B cell (primary cell): ENCODE results near the gene TRPT1. TPM values are rescaled to one million over a fixed set of nuclear protein-coding genes. Genes with fewer than 3 reads are reported as not detected.

Source experiments
- ATAC-seq: fragments of 200-7000 bp; cut with Tn5 transposase; one replicate; pipeline ENCODE4 v1.10.0; 2021; ENCODE audit warnings: low read depth, mild to moderate bottlenecking, moderate number of reproducible peaks, moderate library complexity
- CTCF ChIA-PET: fragments of 350-600 bp; sonication (Branson Sonifier 250); formaldehyde crosslinking; loops from one replicate; lab custom pipeline; 2021; ENCODE audit warnings: antibody characterized with exemption, inconsistent platforms; lab: Charles Lee
- POLR2A ChIA-PET: fragments of 350-600 bp; sonication (Branson Sonifier 250); formaldehyde crosslinking; loops from one replicate; lab custom pipeline; 2021; ENCODE audit warnings: antibody characterized with exemption; lab: Charles Lee
- DNase-seq: peaks from one replicate; pipeline ENCODE4 v3.0.0; 2013
- H2AFZ ChIP-seq: 2 replicates; pipeline ENCODE4 v1.6.1; 2012; ENCODE audit warnings: mild to moderate bottlenecking, low read depth, low read length; ENCODE audit not compliant: insufficient read depth, poor library complexity, severe bottlenecking
- H3K27ac ChIP-seq, 2 donors: 1 replicate in 1 of 2; 2 replicates in 1 of 2; pipeline ENCODE4 v1.5.1; 2012 to 2013; ENCODE audit warnings: low read length in 2 of 2, mild to moderate bottlenecking in 2 of 2, moderate library complexity in 1 of 2
- H3K27me3 ChIP-seq, 4 experiments: fragments of 200-600 bp in 1 of 4; sonication (generic) in 1 of 4; replicated peaks in 1 of 4; 1 replicate in 2 of 4; 2 replicates in 2 of 4; pipeline versions ENCODE4 v1.6.1 to v1.7.0; 2013 to 2016; ENCODE audit warnings: low read length in 3 of 4, mild to moderate bottlenecking in 2 of 4, mixed read lengths in 1 of 4, moderate library complexity in 1 of 4; ENCODE audit not compliant: insufficient read depth in 4 of 4, control insufficient read depth in 3 of 4; ENCODE audit errors: control extremely low read depth in 1 of 4
- H3K36me3 ChIP-seq, 2 experiments: replicated peaks in 1 of 2; 1 replicate in 1 of 2; 2 replicates in 1 of 2; pipeline versions ENCODE4 v1.6.1 to v1.7.1; 2013; ENCODE audit warnings: low read length in 1 of 2; ENCODE audit not compliant: insufficient read depth in 2 of 2, control insufficient read depth in 1 of 2; ENCODE audit errors: control extremely low read depth in 1 of 2, extremely low read depth in 1 of 2
- H3K4me1 ChIP-seq, 2 donors: fragments of 200-600 bp in 1 of 2; sonication (generic) in 1 of 2; 1 replicate in 1 of 2; 2 replicates in 1 of 2; pipeline versions ENCODE4 v1.5.1 to v1.6.1; 2013 to 2017; ENCODE audit warnings: low read length in 2 of 2; ENCODE audit not compliant: control insufficient read depth in 2 of 2, insufficient read depth in 2 of 2
- H3K4me2 ChIP-seq: replicated peaks from 2 replicates; pipeline ENCODE3; 2012; ENCODE audit warnings: mild to moderate bottlenecking, low read depth, low read length; ENCODE audit not compliant: poor library complexity, severe bottlenecking
- H3K4me3 ChIP-seq, 5 experiments: fragments of 200-600 bp in 1 of 5; sonication (generic) in 1 of 5; 1 replicate in 3 of 5; 2 replicates in 2 of 5; pipeline versions ENCODE4 v1.5.1 to v1.7.0; 2011 to 2016; ENCODE audit warnings: low read length in 4 of 5, mild to moderate bottlenecking in 4 of 5, low read depth in 2 of 5, control low read depth in 1 of 5, moderate library complexity in 1 of 5; ENCODE audit not compliant: insufficient read depth in 1 of 5; ENCODE audit errors: control extremely low read depth in 1 of 5, extremely low read depth in 1 of 5
- H3K79me2 ChIP-seq: fragments of 200-600 bp; sonication (generic); one replicate; pipeline ENCODE4 v1.6.0; 2016; ENCODE audit warnings: low read length; ENCODE audit not compliant: control insufficient read depth, insufficient read depth
- H3K9ac ChIP-seq: fragments of 200-600 bp; sonication (generic); 2 replicates; pipeline ENCODE4 v1.6.1; 2017; ENCODE audit warnings: mild to moderate bottlenecking, low read length, moderate library complexity
- H3K9me3 ChIP-seq, 3 donors: one replicate each; pipeline versions ENCODE4 v1.6.1 to v1.7.1; 2013; ENCODE audit warnings: low read length in 2 of 3; ENCODE audit not compliant: control insufficient read depth in 2 of 3, insufficient read depth in 1 of 3; ENCODE audit errors: control extremely low read depth in 1 of 3
- H4K20me1 ChIP-seq: 2 replicates; pipeline ENCODE4 v1.6.0; 2012; ENCODE audit warnings: mild to moderate bottlenecking, low read length; ENCODE audit not compliant: insufficient read depth, control insufficient read depth, poor library complexity, severe bottlenecking
- H3K27ac Mint-ChIP-seq: one replicate; pipeline ENCODE4 v1.8.0; 2021; ENCODE audit warnings: mixed read lengths
- H3K27me3 Mint-ChIP-seq: one replicate; pipeline ENCODE4 v1.8.0; 2021; ENCODE audit warnings: mixed read lengths
- H3K4me1 Mint-ChIP-seq: one replicate; pipeline ENCODE4 v1.8.0; 2021; ENCODE audit warnings: mixed read lengths
- H3K4me3 Mint-ChIP-seq: one replicate; pipeline ENCODE4 v1.8.0; 2021; ENCODE audit warnings: mixed read lengths
- H3K9me3 Mint-ChIP-seq: one replicate; pipeline ENCODE4 v1.8.0; 2022; ENCODE audit warnings: mixed read lengths; ENCODE audit not compliant: insufficient read depth
- EZH2 ChIP-seq: IDR thresholded peaks from 2 replicates; pipeline ENCODE4 v1.6.1; 2012; ENCODE audit warnings: borderline replicate concordance, low read depth, mild to moderate bottlenecking, moderate library complexity, low read length; ENCODE audit not compliant: insufficient read depth, poor library complexity, severe bottlenecking
- WGBS: methylation state at CpG from one replicate; pipeline ENCODE4 v1.1.5; 2013; ENCODE audit warnings: missing lambda C conversion rate; ENCODE audit not compliant: insufficient coverage; 5-methylcytosine and 5-hydroxymethylcytosine counted together
- intact Hi-C: fragments of 100-400 bp; cut with micrococcal nuclease; formaldehyde crosslinking; loops from one replicate; pipeline ENCODE4 v1.10.0; 2022
- polyA plus RNA-seq: library from polyadenylated mRNA; depleted of rRNA; stranded (reverse); fragments of >200 nt; gene quantifications from 2 replicates; pipeline ENCODE4 v1.2.3, GENCODE V29; 2012
- total RNA-seq, 2 donors: library from RNA; stranded (reverse); fragments of 120-200 nt in 1 of 2; gene quantifications; 1 replicate in 1 of 2; 2 replicates in 1 of 2; pipeline versions ENCODE4 v1.2.3 to v1.2.4, GENCODE V29; 2013 to 2022
- TF ChIP-seq, protein P1 (sequence below): fragments of 200-600 bp; IDR thresholded peaks from one replicate; pipeline ENCODE4 v1.8.0; 2022; ENCODE audit warnings: antibody characterized with exemption, mild to moderate bottlenecking

TRPT1 gene
- total and polyA plus RNA-seq, 2 donors (not counting 1 experiment from before 2014, with no cell fraction given), result 59.6 to 145 TPM

- Mint-ChIP-seq H3K9me3 (no peaks in the 10 kb centered on the region), H3K4me3 (no peak overlapping the region), H3K4me1 (peaks cover 15% of the 10 kb centered on the region), H3K27ac (no peak overlapping the region), H3K27me3 (no peaks in the 10 kb centered on the region)
- Histone ChIP-seq H4K20me1 (peaks cover 30% of the 10 kb centered on the region), H3K27ac (no peak overlapping the region), H3K9ac (no peak overlapping the region), H3K4me3 (no peak overlapping the region), H3K4me2 (no peak overlapping the region), H3K9me3 (no peaks in the 10 kb centered on the region), H3K4me1 (peaks cover 8 to 13% of the 10 kb centered on the region in 2 donors), H3K27me3 (no peaks in the 10 kb centered on the region), H3K79me2 (peaks cover 30% of the 10 kb centered on the region), H3K36me3 (peaks cover 0 to 56% of the 10 kb centered on the region in 2 experiments), H2AFZ (no peak overlapping the region)
- TF ChIP-seq, protein P1, sequence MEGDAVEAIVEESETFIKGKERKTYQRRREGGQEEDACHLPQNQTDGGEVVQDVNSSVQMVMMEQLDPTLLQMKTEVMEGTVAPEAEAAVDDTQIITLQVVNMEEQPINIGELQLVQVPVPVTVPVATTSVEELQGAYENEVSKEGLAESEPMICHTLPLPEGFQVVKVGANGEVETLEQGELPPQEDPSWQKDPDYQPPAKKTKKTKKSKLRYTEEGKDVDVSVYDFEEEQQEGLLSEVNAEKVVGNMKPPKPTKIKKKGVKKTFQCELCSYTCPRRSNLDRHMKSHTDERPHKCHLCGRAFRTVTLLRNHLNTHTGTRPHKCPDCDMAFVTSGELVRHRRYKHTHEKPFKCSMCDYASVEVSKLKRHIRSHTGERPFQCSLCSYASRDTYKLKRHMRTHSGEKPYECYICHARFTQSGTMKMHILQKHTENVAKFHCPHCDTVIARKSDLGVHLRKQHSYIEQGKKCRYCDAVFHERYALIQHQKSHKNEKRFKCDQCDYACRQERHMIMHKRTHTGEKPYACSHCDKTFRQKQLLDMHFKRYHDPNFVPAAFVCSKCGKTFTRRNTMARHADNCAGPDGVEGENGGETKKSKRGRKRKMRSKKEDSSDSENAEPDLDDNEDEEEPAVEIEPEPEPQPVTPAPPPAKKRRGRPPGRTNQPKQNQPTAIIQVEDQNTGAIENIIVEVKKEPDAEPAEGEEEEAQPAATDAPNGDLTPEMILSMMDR, result no peak
- TF ChIP-seq EZH2, result no peak
- intact Hi-C loops, result no loop called here
- ATAC-seq (no peak), DNase-seq (no peak)
- WGBS, result 97% methylated on average over 14 of the region's 14 CpGs
- ChIA-PET POLR2A (no interaction called here), CTCF (interaction anchor here (1.0 kb wide), 1 partner anchor 30 kb away, joined by 3 read pairs; the partner anchor contains the start of gene PLCB3)
Observed at GRCh38 chr11:64220798-64221197, 5.2 kb downstream of the TRPT1 start.

GRCh38 chr11:64220271-64220670 is 5.7 kb downstream of the TRPT1 start:
- H3K27me3 ChIP-seq, result no peaks in the 10 kb centered on the region
- no peaks in the 10 kb centered on the region for H3K9me3 Mint-ChIP-seq
- peaks cover 27% of the 10 kb centered on the region for H3K79me2 ChIP-seq
- 96% methylated on average over 17 of the region's 17 CpGs for WGBS
- H3K4me2 ChIP-seq, result no peak overlapping the region
- no peak overlapping the region for H3K4me3 Mint-ChIP-seq
- peaks cover 13% of the 10 kb centered on the region for H3K4me1 Mint-ChIP-seq
- H3K4me3 ChIP-seq, result no peak overlapping the region
- ChIA-PET POLR2A (no interaction called here), CTCF (interaction anchor here (0.6 kb wide), 1 partner anchor 67 kb away, joined by 3 read pairs; no protein-coding TSS in a partner anchor)
- H3K27me3 Mint-ChIP-seq, result no peaks in the 10 kb centered on the region
- no peak for TF ChIP-seq EZH2
- TF ChIP-seq, protein P1, result no peak
- ATAC-seq, result no peak
- intact Hi-C loops, result no loop called here
- no peak overlapping the region for H3K27ac ChIP-seq
- peaks cover 3 to 12% of the 10 kb centered on the region in 2 donors for H3K4me1 ChIP-seq
- H3K36me3 ChIP-seq, result peaks cover 0 to 57% of the 10 kb centered on the region in 2 experiments
- H3K9ac ChIP-seq, result no peak overlapping the region
- no peak overlapping the region for H3K27ac Mint-ChIP-seq
- no peak for DNase-seq
- H4K20me1 ChIP-seq, result peaks cover 30% of the 10 kb centered on the region
- H3K9me3 ChIP-seq, result no peaks in the 10 kb centered on the region
- H2AFZ ChIP-seq, result no peak overlapping the region
